ENCODE measurements around the gene PRR14L. TPM values are rescaled to one million over a fixed set of nuclear protein-coding genes. Genes with fewer than 3 reads are reported as not detected.

Gene PRR14L
- total RNA-seq, 1 experiment from 2014 or later: 138 TPM

GRCh38 chr22:31678748-31679147 lies 71.2 kb downstream of the PRR14L start:
- no peaks in the 10 kb centered on the region for H3K79me2 ChIP-seq (ENCODE audit: insufficient read depth, low read length)
- no peaks in the 10 kb centered on the region for H4K20me1 ChIP-seq (ENCODE audit: control insufficient read depth, insufficient read depth, insufficient read length)

More at GRCh38 chr22:31678748-31679147, 71.2 kb downstream of the PRR14L start:
- H3T11ph ChIP-seq (ENCODE audit: low read length): no peak overlapping the region
- Mint-ChIP-seq H3K4me3 (no peak overlapping the region), H3K27me3 (ENCODE audit: low read depth) (peaks cover 11% of the 10 kb centered on the region), H3K36me3 (ENCODE audit: insufficient read depth in 1 of 3, low read depth in 3 of 3) (peaks cover 0 to 13% (median 9%) of the 10 kb centered on the region in 3 experiments; a peak in 5 of 7 replicates), H3K27ac (no peak overlapping the region; a peak in 2 of 7 replicates), H3K4me1 (peaks cover 0 to 4% of the 10 kb centered on the region in 2 experiments; a peak in 1 of 4 replicates), H3K9me3 (no peaks in the 10 kb centered on the region; a peak in 1 of 5 replicates)
- no peaks in the 10 kb centered on the region for H3K79me1 ChIP-seq (ENCODE audit: insufficient read depth, low read depth, low read length, poor library complexity, severe bottlenecking)
- H3K27ac ChIP-seq (ENCODE audit: insufficient read length, low read depth, low read length): no peak overlapping the region
- H2AK5ac ChIP-seq (ENCODE audit: insufficient read length, low read length): no peak overlapping the region
- H3K9ac ChIP-seq (ENCODE audit: extremely low read depth, insufficient read length, low read length): no peak overlapping the region
- no peak overlapping the region for H2BK15ac ChIP-seq (ENCODE audit: low read depth, low read length)
- H3K27me3 ChIP-seq (ENCODE audit: insufficient read depth, low read length): no peaks in the 10 kb centered on the region
- no peak for DNase-seq
- H4K5ac ChIP-seq (ENCODE audit: insufficient read length, low read depth, low read length): no peak overlapping the region
- H4K91ac ChIP-seq (ENCODE audit: insufficient read length, low read depth, low read length): no peak overlapping the region
- no CpG with 5 or more reads among the region's 7 CpGs for WGBS (ENCODE audit: extremely low coverage, insufficient read length, low lambda C conversion rate)
- no peak overlapping the region for H3K18ac ChIP-seq (ENCODE audit: insufficient read length, low read depth, low read length)
- H4K8ac ChIP-seq (replicated peaks; ENCODE audit: insufficient read length, low read depth, low read length): no peak overlapping the region
- H3K4me1 ChIP-seq (ENCODE audit: insufficient read depth, low read length): no peaks in the 10 kb centered on the region
- no peak overlapping the region for H3K14ac ChIP-seq (ENCODE audit: insufficient read depth, low read length)
- H3K9me3 ChIP-seq (ENCODE audit: control insufficient read depth, low read depth, low read length): no peaks in the 10 kb centered on the region
- no peak overlapping the region for H2BK12ac ChIP-seq (ENCODE audit: insufficient read length, low read depth, low read length)
- no peak overlapping the region for H2BK120ac ChIP-seq (ENCODE audit: low read depth, low read length, poor library complexity, severe bottlenecking)
- no peak overlapping the region for H3K23ac ChIP-seq (ENCODE audit: insufficient read length, low read depth, low read length)
- no peak overlapping the region for H2BK5ac ChIP-seq (ENCODE audit: insufficient read length, low read length)
- no peak overlapping the region for H3K4me2 ChIP-seq (ENCODE audit: insufficient read depth, insufficient read length, low read length)
- no peak overlapping the region for H2BK20ac ChIP-seq (ENCODE audit: low read depth, low read length, poor library complexity, severe bottlenecking)
- no peak overlapping the region for H3K4ac ChIP-seq (ENCODE audit: low read depth, low read length)
- H3K56ac ChIP-seq (ENCODE audit: insufficient read length, low read depth, low read length): no peak overlapping the region
- no peak overlapping the region for H2AFZ ChIP-seq (ENCODE audit: low read length)
- TF ChIP-seq CTCF (conservative IDR thresholded peaks at IDR 0.05): no peak
- H3K23me2 ChIP-seq (ENCODE audit: insufficient read length, low read depth, low read length, poor library complexity, severe bottlenecking): no peaks in the 10 kb centered on the region
